GM18508 (cell line): Measurements from ENCODE around the gene NIM1K.
"Not testable (repeated sequence)": the region's sequence is repeated elsewhere in the genome, so short reads cannot be mapped to it uniquely, and the experiment has no call there.

Experiments
- ATAC-seq: cut with Tn5 transposase; IDR thresholded peaks from one replicate; pipeline ENCODE4 v1.9.1; 2021; ENCODE audit warnings: moderate number of reproducible peaks; ENCODE audit not compliant: insufficient read depth, unreplicated experiment

The NIM1K gene

GRCh38 chr5:43225649-43226245 lies 33.7 kb downstream of the NIM1K start:
- ATAC-seq = no peak

GRCh38 chr5:43227655-43228054 lies 35.6 kb downstream of the NIM1K start:
- ATAC-seq = no peak

- ATAC-seq = no peak
Measured at GRCh38 chr5:43230707-43231106, 38.7 kb downstream of the NIM1K start.

- ATAC-seq = no peak
Measured at GRCh38 chr5:43231977-43232376, 40.0 kb downstream of the NIM1K start.

GRCh38 chr5:43232943-43233833 lies 41.2 kb downstream of the NIM1K start:
- no peak for ATAC-seq

GRCh38 chr5:43233946-43234345 lies 41.9 kb downstream of the NIM1K start:
- peak; percentile 69 for ATAC-seq

- no peak for ATAC-seq
Measured at GRCh38 chr5:43236653-43237355, 44.8 kb downstream of the NIM1K start.

GRCh38 chr5:43242196-43242595 lies 50.2 kb downstream of the NIM1K start:
- ATAC-seq = no peak

- ATAC-seq = no peak
Measured at GRCh38 chr5:43243270-43243669, 51.2 kb downstream of the NIM1K start.

- ATAC-seq = peak; percentile 97
Measured at GRCh38 chr5:43244823-43245565, 53.0 kb downstream of the NIM1K start.

GRCh38 chr5:43245724-43246385 lies 53.8 kb downstream of the NIM1K start:
- ATAC-seq = no peak

- no peak for ATAC-seq
Measured at GRCh38 chr5:43251754-43252153, 59.7 kb downstream of the NIM1K start.

GRCh38 chr5:43255704-43256103 lies 63.7 kb downstream of the NIM1K start:
- no peak for ATAC-seq

- ATAC-seq = no peak
Measured at GRCh38 chr5:43256261-43256966, 64.4 kb downstream of the NIM1K start.

GRCh38 chr5:43258116-43258515 lies 66.1 kb downstream of the NIM1K start:
- no peak for ATAC-seq

GRCh38 chr5:43262269-43262668 lies 70.2 kb downstream of the NIM1K start:
- not testable (repeated sequence) for ATAC-seq

GRCh38 chr5:43268188-43268820 lies 76.3 kb downstream of the NIM1K start:
- ATAC-seq = peak; percentile 77

- no peak for ATAC-seq
Measured at GRCh38 chr5:43270645-43271044, 78.6 kb downstream of the NIM1K start.

- no peak for ATAC-seq
Measured at GRCh38 chr5:43273552-43273951, 81.5 kb downstream of the NIM1K start.
